HG03097 (cell line): Measurements from ENCODE around the gene MYH16.
"Not testable (repeated sequence)": the region's sequence is repeated elsewhere in the genome, so short reads cannot be mapped to it uniquely, and the experiment has no call there.

Experiments
- ATAC-seq: cut with Tn5 transposase; IDR thresholded peaks from one replicate; pipeline ENCODE4 v1.9.1; 2021; ENCODE audit not compliant: unreplicated experiment, low FRiP score

MYH16 gene

DNA sequence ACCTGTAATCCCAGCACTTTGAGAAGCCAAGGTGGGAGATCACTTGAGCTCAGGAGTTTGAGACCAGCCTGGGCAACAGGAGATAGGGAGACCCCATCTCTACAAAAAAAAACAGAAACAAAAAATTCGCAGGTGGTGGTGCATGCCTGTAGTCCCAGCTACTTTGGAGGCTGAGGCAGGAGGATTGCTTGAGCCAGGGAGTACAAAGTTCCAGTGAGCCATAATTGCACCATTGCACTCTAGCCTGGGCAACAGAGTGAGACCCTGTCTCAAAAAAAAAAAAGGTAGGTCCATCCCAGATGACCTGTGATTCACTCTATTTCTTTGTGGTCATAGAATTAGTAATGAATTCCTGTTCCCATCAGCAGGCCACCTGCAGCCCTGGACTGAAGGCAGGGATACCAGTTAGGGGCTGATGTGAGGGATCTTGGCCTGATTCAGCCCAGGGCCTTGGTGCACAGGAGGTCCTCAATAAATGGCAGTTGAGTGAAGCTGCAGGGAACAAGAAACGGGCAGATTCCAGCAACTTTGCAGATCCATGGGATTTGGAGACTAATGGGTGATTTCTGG is at the start of gene MYH16:
MYH16 (plus strand) TSS at position 364 of the 570 bp plus-strand sequence.
- no peak for ATAC-seq

DNA sequence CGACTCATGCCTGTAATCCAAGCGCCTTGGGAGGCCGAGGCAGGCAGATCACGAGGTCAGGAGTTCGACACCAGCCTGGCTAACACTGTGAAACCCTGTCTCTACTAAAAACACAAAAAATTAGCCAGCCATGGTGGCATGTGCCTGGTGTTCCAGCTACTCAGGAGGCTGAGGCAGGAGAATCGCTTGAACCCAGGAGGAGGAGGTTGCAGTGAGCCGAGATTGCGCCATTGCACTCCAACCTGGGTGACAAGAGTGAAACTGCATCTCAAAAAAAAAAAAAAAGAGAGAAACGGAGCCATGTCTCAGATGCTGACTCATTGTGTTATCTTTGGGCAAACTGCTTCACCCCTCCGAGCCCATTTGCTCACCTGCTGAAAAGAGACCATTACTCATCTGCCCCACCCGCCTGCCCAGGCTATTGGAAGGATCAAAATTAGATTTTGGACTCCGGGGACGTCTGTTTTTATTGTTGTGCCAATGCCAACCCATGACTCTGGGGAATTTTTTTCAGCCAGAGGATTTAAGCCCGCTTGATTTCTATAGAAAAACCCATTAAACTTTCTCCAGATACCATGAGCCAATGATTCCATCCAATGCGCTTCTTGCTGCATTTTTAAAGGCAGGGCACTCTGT is 48.3 kb upstream of the MYH16 start:
- not testable (repeated sequence) for ATAC-seq

DNA sequence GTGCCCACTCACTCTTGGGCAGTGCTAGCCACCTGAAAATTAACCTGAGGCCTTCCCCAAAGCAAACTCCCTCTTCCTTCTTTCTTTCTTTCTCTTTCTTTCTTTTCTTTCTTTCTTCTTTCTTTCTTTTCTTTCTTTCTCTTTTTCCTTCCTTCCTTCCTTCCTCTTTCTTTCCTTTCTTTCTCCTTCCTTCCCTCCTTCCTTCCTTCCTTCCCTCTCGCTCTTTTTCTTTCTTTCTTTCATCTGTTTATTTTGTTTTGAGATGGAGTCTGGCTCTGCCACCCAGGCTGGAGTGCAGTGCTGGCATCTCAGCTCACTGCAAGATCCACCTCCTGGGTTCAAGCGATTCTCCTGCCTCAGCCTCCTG is 47.8 kb upstream of the MYH16 start:
- no peak for ATAC-seq

DNA sequence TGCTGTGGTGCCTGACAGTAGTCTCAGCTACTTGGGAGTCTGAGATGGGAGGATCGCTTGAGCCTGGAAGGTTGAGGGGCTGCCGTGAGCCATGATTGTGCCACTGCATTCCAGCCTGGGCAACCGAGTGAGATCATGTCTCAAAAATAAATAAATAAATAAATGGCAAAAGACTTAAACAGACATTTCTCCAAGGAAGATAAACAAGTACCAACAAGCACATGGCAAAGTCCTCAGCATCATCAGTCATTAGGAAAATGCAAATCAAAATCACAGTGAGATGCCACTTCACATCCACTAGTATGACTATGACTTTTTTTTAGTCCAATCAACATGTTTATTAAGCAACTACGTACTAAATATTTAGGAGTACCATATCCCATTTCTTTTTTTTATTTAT is 43.4 kb upstream of the MYH16 start:
- ATAC-seq = no peak

DNA sequence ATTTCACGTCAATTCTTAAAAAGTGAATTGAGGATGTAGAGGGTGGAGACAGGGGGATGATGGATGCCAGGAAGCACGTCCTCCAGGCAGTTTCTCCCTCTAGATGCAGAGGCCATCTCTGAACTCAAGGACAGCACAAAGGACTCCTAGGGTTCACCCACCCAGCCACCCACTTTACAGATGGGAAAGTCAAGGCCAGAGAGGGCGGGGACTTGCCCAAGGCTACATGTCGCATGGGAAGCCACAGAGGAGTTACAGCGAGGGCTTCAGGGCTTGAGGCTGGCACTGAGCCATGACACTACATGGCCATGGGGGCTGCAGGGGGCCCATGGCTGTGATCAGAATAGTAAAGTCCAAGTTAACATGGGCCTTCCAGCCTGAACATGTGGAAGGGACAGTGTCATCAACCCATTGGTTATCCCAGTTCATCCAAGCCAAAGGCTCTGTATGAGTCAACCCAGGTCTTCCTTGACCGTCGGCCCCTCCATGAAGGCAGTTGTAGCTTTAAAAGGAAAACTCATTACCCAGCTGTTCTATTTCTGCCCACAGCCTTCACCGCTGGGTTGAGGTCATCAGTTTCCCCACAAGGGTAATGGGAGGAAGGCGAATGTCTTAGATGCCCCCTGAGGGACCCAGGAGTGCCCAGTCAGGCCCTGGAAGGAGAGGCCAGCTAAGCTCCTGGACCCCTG is 40.4 kb upstream of the MYH16 start:
- no peak for ATAC-seq

DNA sequence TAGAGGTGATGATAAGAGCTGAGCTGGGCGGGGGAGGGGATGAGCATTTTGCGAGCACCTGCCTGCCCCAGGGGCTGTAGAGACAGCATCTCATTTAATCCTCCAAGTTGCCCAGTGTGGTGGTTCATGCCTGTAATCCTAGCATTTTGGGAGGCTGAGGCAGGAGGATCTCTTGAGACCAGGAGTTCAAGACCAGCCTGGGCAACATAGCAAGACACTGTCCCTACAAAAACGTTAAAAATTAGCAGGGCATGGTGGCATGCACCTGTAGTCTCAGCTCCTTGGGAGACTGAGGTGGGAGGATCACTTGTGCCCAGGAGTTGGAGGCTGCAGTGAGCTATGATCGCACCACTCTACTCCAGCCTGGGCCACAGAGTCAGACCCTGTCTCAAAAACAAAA is 39.7 kb upstream of the MYH16 start:
- not testable (repeated sequence) for ATAC-seq

DNA sequence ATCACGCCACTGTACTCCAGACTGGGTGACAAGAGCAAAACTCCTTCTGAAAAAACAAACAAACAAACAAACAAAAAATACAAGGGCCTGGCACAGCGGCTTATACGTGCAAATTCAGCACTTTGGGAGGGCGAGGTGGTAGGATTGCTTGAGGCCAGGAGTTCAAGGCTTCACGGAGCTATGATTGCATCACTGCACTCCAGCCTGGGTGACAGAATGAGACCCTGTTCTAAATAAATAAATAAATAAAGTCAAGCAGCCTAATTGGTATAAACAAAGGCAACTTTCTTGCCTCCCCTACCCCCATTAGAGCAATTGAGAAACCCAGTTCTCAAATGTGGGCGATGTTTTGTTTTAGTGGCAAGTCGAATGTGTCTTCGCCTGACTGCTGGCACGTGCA is 38.5 kb upstream of the MYH16 start:
- ATAC-seq = no peak

DNA sequence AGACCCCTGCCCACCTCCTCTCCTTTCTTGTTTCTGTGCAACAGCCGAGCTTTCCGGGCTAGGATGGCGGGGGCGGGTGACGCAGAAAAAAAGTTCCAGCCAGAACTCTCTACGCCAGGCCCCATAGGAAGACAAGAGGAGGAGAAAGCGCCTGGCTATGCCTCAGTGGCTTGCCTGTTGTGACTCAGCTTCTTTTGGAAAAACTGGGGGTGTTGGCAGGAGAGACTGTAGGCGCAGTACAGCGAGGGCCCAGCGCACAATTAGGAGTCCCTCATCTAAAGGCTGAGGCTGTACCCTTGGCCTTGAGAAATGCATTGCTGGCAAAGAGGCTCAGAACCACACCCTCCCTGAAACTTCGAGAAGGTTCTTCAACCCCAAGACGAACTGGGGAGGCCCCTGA is 36.7 kb upstream of the MYH16 start:
- no peak for ATAC-seq

DNA sequence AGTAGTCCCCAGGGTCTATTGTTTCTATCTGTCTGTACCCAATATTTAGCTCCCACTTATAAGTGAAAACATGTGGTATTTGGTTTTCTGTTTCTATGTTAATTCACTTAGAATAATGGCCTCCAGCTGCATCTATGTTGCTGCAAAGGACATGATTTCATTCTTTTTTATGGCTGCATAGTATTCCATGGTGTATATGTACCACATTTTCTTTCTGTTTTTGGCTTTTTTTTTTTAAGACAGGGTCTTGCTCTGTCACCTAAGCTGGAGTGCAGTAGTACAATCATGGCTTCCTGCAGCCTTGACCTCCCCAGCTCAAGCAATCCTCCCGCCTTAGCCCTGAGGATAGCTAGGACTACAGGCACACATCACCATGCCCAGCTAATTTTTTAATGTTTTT is 34.8 kb upstream of the MYH16 start:
- not testable (repeated sequence) for ATAC-seq

DNA sequence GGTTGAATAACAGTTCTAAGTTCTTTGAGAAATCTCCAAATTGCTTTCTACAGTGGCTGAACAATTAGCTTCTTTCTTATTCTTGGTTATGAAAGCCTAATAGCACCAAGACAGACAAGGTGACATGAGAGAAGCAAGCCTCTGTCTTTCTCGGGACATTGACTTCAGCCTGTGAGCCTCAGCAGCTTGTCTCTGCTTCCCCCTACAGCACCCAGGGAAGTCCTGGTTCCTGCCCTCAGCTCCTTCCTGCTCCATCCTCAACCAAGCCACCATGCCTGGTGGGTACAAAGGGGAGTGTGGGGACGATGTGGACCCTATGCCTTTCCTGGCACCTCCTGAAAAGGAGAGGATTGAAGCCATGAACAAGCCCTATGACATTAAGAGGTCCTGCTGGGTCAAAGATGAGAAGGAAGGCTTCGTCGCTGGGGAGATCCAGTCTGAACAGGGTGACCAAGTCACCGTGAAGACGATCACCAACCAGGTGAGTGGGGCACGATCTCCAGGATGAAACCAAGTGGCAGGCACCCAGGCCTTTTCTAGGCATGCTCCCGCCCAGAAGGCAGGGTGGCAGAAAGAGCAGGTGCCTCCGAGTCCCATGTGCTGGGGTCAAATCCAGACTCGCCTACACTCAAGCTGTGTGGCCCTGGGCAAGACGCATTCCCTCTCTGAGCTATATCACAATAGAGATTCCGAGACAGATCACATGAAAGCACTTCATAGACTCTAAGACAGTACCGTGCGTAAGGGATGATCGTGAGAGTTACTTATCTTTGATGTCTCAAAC is 33.9 kb upstream of the MYH16 start:
- ATAC-seq = no peak

DNA sequence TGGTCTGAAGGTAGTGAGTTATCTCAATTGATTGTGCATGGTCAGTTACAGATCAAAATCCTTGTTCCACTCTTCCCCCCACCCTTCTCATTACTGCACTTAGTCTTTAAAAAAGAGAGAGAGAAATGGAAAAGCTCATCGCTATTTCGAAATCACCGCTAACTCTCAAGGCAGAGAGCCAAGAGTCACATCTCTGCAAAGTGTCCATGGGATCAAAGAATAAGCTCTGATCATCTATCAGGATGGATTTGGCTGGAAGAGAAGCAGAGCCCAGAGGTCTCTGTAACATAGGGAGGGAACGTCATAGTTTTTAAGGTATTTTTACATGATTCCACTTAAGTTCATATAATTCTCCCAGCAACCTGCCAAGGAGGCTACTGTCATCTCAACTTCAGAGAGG is 30.0 kb upstream of the MYH16 start:
- no peak for ATAC-seq

DNA sequence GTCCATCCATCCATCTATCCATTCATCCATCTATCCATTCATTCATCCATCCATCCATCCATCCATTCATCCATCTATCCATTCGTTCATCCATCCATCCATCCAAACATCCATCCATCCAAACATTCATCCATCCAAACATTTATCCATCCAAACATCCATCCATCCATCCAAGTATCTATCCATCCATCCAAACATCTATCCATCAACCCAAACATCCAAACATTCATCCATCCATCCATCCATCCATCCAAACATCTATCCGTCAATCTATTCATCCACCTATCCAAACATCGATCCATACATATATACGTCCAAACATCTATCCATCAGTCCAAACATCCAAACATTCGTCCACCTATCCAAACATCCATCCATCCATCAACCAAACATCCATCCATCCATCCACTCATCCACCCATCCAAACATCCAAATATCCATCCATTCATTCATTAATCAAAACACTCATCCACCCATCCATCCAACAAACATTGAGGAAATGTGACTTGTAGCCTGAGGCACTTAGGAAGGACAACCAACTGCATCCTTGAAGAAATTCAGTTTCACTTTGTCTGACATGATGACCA is 28.8 kb upstream of the MYH16 start:
- no peak for ATAC-seq

DNA sequence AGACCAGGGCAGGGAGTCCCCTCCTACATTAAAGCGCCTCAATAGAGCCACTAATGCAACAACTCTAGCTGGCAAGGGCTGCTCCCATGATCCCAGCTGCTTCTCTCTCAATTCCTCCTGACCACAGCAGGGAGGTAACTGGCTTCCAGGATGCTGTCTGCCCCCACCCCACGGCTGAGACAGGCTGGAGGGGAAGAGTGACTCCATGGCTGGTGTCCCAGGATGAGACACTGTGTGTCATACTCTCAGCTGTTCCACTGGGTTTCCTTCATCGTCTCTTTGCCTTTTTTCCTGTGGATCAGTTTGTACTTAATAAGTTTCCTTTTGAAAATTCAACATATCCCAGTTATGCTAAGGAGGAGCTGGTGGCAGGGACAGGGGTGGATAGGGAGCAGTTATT is 27.7 kb upstream of the MYH16 start:
- ATAC-seq = no peak

DNA sequence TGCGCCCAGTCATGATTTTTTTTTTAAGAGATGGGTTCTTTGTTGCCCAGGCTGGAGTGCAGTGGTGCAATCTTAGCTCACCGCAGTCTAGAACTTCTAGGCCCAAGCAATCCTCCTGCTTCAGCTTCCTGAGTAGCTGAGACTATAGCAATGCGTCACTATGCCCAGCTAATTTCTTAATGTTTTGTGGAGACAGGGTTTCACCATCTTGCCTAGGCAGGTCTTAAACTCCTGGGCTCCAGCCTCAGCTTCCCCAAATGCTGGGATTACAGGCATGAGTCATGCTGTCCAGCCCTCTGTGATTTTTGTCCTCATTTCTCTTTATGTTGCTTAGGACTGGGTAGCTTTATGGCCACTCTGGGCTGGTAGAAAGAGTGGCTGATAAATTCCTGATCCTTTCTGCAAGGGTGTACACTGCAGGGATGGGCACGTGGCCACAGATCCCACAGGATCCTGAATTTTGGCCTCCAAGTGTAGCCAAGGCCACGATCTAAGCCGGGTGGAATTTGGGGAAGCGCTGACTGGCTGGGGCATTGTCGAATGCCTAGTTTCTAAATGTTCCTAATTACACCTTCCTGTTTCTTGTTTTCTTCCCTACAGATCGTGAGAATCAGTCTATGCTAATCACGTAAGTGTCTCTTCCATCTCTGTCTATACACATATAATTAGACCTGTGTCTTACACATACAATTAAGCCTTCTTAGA is 24.1 kb upstream of the MYH16 start:
- no peak for ATAC-seq

DNA sequence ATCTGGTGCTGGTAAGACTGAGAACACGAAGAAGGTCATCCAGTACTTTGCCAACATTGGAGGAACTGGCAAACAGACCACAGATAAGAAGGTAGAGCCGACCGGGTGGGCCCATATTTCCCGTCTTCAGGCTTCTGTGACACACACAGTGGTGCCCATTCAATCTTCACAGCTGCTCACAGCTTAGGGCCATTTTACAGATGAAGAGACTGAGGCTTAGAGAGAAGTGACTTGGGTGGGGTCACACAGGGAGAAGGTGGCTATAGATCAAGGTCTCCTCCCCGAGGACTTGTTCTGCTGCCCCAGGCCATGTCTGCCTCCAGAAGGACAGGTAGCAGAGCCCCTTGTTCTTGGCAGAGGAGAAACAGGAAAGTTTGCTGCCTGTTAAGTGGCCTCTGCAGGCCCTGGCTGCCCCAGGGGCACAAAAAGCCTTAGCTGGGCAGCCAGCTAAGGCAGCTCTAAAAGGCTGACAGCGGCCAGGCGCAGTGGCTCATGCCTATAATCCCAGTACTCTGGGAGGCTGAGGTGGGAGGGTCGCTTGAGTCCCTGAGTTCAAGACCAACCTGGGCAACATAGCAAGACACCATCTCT is 22.6 kb upstream of the MYH16 start:
- ATAC-seq = no peak

DNA sequence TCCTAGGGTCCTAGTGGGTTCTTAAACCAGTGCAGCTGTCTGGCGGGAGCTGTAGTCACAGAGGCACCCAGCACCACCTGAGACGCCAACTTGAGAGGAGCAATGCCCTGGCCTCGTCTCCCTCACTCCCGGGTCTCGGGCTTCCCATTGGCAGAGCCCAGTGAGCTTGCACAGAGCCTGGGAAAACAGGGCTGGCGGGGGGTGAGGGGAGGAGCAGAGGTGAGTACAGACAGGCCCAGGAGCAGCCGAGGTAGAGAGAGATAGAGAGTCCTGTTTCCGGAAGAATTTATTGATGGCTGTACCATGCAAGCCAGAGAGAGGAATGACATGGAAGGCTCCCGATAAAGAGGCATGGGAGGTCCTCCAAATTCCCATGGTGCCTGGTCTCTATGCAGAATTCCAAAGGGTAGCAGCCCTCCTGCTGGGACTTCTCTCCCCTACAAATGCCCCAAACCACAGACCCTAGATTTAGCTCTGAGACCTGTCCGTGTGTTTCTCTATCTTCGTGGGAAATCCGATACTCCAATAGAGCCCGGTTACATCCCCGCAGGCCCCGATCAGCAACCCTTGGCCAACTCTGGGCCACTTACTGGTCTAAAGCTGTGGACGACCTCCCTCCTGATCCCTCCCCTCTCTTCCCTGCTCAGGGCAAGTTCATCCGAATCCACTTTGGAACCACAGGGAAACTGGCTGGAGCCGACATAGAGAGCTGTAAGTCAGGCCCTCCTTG is 20.3 kb upstream of the MYH16 start:
- ATAC-seq = no peak

DNA sequence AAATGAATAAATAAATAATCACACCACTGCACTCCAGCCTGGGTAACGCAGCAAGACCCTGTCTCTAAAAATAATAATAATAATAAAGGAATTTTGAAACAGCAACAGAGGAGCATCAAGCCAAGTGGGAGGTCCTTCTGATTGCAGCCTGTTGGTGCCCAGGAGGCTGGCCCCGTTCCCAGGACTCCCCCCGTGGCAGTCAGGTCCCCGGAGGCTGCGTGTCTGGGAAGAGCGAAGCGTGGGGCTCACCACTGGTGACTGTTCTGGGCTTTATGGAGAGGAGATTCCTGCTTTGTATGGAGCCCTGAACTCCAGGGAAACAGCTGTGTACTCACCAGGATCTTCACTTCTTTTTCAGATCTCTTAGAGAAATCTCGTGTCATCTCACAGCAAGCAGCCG is 19.3 kb upstream of the MYH16 start:
- no peak for ATAC-seq

DNA sequence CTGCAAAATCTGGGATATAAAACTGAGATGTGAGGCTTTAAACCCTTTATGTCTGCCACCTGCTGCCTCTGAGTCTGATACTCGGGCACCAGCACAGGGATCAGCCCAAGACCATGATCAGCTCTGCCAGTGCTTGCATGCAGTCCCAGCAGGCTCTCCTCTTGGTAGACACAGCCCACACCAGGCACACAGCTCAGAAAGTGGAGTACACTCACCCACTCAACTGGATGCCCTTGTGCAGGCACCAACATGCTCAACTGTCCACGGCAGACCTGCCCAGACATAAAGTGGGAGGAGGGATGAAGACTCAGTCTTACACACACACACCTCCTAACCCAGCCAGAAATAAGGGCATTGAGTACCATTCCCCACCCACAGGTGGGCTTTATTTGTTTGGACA is 18.2 kb upstream of the MYH16 start:
- ATAC-seq = no peak

DNA sequence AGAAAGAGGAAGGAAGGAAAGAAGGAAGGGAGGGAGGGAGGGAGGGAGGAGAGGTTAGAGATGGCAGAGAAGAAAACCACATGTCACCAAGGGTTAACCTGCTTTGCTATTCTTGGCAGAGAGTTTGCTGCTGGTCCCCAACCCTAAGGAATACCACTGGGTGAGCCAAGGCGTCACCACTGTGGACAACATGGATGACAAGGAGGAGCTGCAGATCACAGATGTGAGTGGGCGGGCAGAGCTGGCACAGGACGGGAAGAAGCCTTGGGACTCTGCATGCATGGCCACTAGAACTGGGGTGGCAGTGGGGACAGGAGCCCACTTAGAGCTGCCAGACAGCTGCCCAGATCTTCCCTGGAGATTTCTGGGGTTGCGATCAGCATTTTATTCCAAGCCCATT is 17.2 kb upstream of the MYH16 start:
- ATAC-seq = no peak

DNA sequence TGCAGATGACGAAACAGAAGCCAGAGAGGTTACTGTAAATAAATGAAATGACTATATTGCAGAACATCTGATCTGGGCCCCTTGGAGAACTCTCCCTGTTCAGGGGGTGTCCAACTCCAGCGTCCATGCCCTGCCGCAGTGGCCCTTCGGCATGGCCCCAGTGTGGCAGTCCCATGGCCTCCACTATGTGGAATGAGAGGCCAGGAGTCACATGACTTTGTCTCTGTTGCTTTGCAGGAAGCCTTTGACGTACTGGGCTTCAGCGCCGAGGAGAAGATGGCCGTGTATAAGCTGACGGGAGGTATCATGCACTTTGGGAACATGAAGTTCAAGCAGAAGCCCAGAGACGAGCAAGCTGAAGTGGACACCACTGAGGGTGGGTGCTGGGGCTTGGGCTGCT is 15.6 kb upstream of the MYH16 start:
- no peak for ATAC-seq
